HFF-Myc (cell line): ENCODE measurements around the gene PDE4D.

ENCODE experiments used
- DNase-seq: peaks from one replicate; pipeline ENCODE4 v3.0.0-alpha.2; 2011; ENCODE audit warnings: low read depth; ENCODE audit errors: extremely low read depth
- H3K4me3 ChIP-seq: replicated peaks from 2 replicates; pipeline ENCODE4 v1.5.1; 2011; ENCODE audit warnings: low read depth, mild to moderate bottlenecking, control low read depth, low read length
- TF ChIP-seq, protein P1 (sequence below): IDR thresholded peaks from 2 replicates; pipeline ENCODE4 v1.5.1; 2012; ENCODE audit warnings: mild to moderate bottlenecking, low read depth, low read length, control low read depth; ENCODE audit errors: missing control alignments

Gene PDE4D

DNA sequence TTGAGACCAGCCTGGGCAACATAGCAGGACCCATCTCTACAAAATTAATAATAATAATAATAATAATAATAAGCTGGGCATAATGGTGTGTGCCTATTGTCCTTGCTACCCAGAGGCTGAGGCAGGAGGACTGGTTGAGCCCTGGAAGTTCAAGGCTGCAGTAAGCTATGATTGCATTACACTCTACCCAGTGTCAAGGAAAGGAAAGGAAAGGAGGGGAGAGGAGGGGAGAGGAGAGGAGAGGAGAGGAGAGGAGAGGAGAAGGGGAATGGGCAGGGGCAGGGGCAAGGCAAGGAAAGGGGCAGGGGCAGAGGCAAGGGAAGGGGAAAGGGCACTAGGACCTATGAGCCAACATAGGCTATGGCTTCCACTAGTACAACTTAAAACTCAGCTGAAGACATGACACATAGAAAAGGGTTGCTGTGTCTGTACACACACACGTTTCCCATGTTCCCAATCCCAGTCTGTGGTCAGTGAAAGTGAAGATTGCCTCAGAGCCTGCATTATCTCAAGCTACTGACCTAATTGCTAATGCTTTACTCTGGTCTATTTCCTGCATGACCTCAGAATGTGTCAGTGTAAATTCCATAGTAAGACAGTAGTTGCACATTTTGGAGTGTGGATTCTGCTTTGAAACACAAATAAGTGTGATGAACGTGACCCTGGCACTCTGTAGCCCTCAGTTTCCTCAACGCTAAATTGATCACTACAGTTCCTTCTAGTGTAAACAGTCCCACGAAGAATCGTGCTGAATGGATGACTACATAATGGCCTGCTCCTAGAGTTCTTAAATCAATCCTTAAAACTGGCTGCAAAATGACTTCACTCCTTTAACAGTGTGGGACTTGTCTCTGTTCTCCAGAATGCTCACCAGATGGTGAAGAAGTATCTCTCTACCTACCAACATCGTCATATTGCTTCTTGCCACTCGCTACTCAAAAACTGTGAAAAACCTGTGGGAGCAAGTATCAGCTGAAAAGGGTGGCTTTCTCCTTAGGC, 813.6 kb downstream of the PDE4D start:
- DNase-seq: peak; percentile 71
- TF ChIP-seq, protein P1, sequence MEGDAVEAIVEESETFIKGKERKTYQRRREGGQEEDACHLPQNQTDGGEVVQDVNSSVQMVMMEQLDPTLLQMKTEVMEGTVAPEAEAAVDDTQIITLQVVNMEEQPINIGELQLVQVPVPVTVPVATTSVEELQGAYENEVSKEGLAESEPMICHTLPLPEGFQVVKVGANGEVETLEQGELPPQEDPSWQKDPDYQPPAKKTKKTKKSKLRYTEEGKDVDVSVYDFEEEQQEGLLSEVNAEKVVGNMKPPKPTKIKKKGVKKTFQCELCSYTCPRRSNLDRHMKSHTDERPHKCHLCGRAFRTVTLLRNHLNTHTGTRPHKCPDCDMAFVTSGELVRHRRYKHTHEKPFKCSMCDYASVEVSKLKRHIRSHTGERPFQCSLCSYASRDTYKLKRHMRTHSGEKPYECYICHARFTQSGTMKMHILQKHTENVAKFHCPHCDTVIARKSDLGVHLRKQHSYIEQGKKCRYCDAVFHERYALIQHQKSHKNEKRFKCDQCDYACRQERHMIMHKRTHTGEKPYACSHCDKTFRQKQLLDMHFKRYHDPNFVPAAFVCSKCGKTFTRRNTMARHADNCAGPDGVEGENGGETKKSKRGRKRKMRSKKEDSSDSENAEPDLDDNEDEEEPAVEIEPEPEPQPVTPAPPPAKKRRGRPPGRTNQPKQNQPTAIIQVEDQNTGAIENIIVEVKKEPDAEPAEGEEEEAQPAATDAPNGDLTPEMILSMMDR: no peak
- no peak overlapping the region for H3K4me3 ChIP-seq

DNA sequence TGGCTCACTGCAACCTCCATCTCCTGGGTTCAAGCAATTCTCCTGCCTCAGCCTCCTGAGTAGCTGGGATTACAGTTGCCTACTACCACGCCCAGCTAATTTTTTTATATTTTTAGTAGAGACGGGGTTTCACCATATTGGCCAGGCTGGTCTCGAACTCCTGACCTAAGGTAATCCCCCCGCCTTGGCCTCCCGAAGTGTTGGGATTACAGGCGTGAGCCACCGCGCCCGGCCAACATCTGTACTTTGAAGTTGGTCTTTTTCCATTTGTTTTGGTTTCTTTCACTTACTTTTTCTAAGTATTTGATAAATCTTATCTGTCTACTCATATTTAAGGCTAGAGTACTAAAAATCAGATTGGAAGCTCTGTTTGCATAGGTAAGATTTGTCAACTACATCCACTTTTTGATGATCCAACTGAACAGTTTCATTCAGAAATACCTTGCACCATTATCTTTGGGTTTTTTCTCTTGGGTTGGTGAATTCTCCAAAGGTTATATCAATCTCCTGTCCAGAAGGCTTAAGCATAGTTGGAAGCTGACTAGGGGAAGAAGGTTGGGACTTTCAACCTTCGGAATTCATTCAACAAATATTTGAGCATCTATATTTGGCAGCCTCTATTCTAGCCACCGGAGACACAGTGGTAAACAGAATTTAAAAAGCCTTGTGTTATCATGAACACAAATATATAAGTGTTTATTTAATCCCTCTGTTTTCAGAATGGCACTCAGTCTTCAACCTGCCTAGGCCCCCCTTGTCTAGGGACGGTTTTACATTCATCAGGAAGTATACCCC, 821.6 kb downstream of the PDE4D start:
- TF ChIP-seq, protein P1: no peak
- DNase-seq: no peak

DNA sequence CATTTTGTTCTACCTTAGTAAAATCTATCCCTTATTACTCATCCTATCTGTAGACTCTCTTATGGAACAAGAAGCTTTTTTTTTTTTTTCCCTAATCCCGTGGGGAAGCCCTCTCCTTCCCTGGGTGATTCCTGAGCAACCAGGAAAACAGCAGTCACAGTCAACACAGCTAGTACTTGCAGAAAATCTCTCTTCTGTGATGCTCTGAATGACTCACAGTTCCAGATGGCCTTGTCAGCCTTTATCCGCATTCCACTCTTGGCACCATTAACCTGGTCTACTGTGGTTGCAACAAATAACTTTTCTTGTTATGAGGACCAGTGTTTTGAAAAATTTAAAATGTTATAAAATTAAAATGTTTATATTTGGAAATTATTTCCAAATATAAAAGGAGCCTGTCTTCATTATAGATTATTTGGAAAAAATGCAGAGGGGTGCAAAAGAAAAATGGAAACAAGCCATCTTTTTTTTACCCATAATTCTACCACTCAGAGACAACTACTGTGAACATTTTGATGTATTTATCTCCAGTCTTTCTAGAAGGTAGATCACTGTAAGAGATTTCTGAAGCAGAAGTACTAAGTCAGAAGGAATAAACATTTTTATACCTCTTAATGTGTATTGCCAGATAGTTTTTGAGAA, 824.0 kb downstream of the PDE4D start:
- H3K4me3 ChIP-seq: no peak overlapping the region
- DNase-seq: peak; percentile 91
- TF ChIP-seq, protein P1: no peak

More for the DNA sequence above, 821.6 kb downstream of the PDE4D start:
- H3K4me3 ChIP-seq: no peak overlapping the region

DNA sequence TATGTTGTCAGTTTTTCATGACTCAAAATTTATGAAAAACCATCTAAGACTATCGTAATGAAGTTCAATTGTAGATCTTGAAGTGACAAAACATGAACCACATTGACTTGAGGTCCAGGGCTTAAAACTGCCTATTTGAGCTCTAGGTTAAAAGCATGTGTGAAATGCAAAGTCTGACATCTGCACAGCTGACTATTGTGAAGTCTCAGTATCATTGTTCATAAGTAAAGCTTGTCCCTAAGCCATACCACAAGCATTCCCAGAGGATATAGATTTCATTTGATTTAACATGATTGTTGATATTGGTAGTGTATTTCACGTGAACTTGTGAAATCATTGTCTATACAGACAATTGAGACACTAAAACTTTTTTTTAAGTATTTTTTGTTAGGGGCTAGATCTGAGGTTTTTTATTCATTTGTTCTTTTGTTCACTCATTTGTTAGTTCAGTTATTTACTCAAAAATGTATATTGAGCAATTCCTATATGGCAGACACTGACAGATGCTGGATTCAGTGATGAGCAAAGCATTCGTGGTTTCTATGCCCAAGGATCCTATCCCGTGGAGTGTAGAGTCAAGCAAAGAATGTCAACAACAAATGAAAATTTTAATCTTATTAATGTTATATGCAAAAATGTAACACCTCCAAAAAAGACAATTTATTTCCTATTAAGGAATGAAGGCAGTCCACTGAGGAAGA, 825.4 kb downstream of the PDE4D start:
- no peak for DNase-seq
- TF ChIP-seq, protein P1: no peak
- H3K4me3 ChIP-seq: no peak overlapping the region

DNA sequence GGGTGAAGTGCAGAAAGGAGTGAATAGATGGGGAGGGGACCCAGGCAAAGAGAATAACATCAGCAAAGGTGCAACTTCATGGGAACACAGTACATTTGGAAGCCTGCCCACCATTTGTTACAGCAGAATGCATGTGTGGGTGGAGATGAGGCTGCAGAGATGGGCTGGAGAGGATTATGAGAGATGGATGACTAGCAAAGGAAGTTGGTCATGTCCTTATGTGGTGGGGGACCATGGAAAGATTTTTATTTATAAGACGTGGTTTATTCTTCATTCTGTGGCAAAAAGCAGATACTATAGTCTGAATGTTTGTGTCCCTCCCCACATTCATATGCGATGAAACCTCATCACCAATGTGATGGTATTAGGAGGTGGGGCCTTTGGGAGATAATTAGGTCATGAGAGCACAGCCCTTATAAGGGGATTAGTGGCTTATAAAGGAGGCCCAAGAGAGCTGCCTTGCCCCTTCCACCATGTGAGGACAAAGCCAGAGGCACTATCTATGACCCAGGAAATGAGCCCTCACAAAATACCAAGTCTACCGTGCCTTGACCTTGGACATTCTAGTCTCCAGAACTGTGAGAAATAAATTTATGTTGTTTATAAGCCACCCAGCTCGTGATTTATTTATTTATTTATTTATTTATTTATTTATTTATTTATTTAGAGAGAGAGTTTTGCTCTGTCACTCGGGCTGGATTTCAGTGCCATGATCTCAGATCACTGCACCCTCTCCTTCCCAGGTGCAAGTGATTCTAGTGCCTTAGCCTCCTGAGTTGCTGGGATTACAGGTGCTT, 827.0 kb downstream of the PDE4D start:
- no peak overlapping the region for H3K4me3 ChIP-seq
- TF ChIP-seq, protein P1: no peak
- peak; percentile 59 for DNase-seq
